Activated naive CD8-positive, alpha-beta T cell treated with anti-CD3 and anti-CD28 coated beads, Interleukin-2, amount 50 U/mL, for 16 hours (primary cell): ENCODE data around the gene MLST8.
"Not testable (repeated sequence)": the region's sequence is repeated elsewhere in the genome, so short reads cannot be mapped to it uniquely, and the experiment has no call there.

Experiments
- DNase-seq: peaks from one replicate; pipeline ENCODE4 v3.0.0-alpha.2; 2020; ENCODE audit warnings: low read depth, low spot score

The MLST8 gene

DNA sequence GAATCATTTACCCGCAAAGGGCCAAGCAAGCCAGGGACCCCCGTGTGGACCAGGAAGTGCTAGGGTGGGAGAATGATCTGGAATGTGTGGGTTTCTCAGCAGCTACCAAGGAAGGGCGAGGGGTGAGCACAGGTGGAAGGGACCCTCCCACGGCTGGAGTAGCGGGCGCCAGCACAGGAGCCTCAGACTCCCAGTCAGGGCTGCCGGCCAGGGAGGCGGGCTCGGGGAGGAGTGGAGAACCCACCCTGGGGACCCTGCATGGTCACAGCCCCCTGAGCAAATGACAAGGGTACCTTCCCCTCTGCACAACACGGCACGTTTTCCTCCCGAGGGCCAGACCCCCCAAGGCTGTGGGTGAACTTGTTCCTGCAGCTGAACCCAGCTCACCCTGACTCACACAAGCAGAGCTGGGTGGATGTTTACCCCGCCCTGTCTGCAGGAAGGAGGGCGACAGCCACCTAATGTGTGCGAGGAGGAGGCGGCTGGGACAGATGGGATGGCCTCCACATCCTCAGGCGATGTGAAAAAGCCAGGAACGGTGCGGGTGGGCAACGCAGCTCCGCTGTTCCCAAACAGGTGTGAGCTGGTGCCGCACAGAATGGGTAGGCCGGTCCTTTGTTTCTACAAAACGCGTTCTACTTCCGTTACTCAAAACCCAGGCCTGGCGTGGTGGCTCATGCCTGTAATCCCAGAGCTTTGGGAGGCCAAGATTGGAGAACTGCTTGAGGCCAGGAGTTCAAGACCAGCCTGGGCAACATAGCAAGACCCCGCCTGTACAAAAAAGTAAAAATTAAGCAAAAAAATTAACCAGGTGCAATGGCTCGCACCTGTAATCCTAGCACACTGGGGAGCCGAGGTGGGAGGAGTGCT, 39.9 kb downstream of the MLST8 start:
- no peak for DNase-seq

GRCh38 chr16:2246301-2246885, 41.1 kb downstream of the MLST8 start:
- no peak for DNase-seq

GRCh38 chr16:2250652-2251295, 45.5 kb downstream of the MLST8 start:
- no peak for DNase-seq

DNA sequence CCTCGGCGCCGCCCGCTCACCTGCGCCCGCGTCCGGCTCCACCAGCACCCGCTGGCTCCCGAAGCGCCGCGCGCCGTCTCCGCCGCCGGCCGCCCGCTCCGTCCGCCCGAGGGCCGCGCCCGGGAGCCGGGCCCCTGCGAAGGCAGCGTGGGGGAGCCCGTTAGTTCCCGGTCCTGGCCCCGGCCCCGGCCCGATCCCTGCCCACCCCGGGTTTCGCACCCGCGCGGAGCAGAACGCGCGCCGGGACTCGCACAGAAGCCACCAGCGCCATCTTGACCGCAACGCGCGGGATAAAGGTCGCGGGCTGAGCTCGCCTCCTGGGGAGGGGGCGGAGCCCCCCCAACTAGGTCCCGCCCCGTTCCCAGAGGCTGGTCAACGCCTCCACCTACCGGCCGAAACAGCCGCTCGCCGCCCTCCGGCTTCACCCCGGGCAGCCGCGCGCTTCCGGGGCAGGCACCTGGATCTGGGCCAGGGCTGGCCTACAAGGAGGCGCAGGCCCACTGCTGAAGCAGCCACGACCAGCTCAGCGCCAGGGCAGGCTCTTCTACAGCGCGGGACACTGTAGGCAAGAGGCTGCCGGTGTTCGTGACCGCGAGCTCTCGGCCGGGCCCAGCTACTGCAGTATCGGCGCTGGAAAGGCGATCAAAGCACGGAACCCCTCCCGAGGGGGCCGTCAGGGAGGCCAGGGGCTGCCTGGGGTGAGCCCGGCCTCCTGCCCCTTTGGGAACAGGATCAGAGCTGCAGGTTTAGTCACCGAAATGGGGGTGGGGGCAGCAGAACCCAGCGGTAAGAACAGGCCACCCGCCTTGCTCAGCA, 46.2 kb downstream of the MLST8 start, which contains the start of gene ECI1:
Gene ECI1 (minus strand): TSS at position 292 of the 816 bp plus-strand sequence. CDS start 21 bp downstream, at position 271.
- no peak for DNase-seq

GRCh38 chr16:2252806-2253148, 47.5 kb downstream of the MLST8 start:
- DNase-seq, result no peak

- no peak for DNase-seq
Observed at GRCh38 chr16:2253293-2253692, 48.0 kb downstream of the MLST8 start.

DNA sequence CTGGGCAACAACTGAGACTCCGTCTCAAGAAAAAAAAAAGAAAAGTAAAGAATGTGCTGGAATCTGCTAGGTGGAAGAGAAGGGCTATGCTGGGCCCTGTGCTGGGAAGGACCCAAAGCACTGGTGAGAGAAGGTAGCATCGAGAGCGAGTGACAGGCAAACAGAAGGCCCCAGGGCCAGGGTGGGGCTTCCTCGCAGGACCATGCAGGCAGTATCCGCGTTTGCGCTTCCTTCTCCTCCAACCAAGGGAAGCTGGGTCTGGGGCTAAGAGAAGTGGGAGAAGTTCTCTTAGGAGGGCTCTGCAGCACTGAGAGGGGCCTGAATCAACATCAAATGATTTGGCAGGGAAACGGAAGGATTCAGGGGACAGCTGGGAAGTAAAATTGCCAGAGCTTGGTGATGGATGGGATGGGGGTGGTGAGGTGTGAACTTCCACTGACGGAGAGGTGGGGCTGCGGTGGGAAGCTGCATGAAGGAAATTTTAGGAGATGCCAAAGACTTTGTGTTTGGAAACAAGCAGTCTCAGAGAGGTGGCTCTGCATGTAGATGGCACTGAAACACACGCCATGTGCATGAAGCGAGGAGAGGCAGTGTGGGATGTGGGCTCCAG, 51.4 kb downstream of the MLST8 start:
- DNase-seq, result no peak

- DNase-seq, result no peak
Observed at GRCh38 chr16:2257726-2258125, 52.5 kb downstream of the MLST8 start.

- not testable (repeated sequence) for DNase-seq
Observed at GRCh38 chr16:2258530-2258929, 53.3 kb downstream of the MLST8 start.
